ENCODE measurements around the gene TBX10.

GRCh38 chr11:67631853-67632174 is 7.7 kb downstream of the TBX10 start:
- no peak for TF ChIP-seq EP300 (IDR thresholded peaks at IDR 0.05)
- no peak for TF ChIP-seq CTCF (IDR thresholded peaks at IDR 0.05)
- TF ChIP-seq POLR2A (IDR thresholded peaks at IDR 0.05), result no peak
- TF ChIP-seq POLR2AphosphoS5 (IDR thresholded peaks at IDR 0.05), result no peak

All from upper lobe of left lung (tissue), 4 donors.